T-helper 17 cell (primary cell): ENCODE results near the gene CEBPA. TPM values are rescaled to one million over a fixed set of nuclear protein-coding genes. Genes with fewer than 3 reads are reported as not detected.
A peak's percentile ranks its signal among the peaks of the same experiment; 100 is the strongest.

Source experiments
- ATAC-seq: fragments of 150-1000 bp; cut with Tn5 transposase; 2 replicates; pipeline ENCODE4 v1.10.0; 2021; ENCODE audit warnings: mild to moderate bottlenecking, moderate library complexity
- DNase-seq, 3 donors: peaks; one replicate each; pipeline versions ENCODE4 v3.0.0 to v3.0.0-alpha.2; 2020 to 2021
- H3K9me3 ChIP-seq: one replicate; pipeline ENCODE4 v1.7.0; 2013; ENCODE audit warnings: low read length, mild to moderate bottlenecking; ENCODE audit not compliant: control insufficient read depth, poor library complexity, severe bottlenecking
- H3K27ac Mint-ChIP-seq: one replicate; pipeline ENCODE4 v1.8.0; 2022; ENCODE audit warnings: mild to moderate bottlenecking, moderate library complexity, mixed read lengths
- H3K27me3 Mint-ChIP-seq: one replicate; pipeline ENCODE4 v1.8.0; 2022; ENCODE audit warnings: mixed read lengths
- H3K36me3 Mint-ChIP-seq: one replicate; pipeline ENCODE4 v1.8.0; 2022; ENCODE audit warnings: low read depth, mixed read lengths
- H3K4me1 Mint-ChIP-seq: one replicate; pipeline ENCODE4 v1.8.0; 2022; ENCODE audit warnings: mild to moderate bottlenecking, mixed read lengths
- H3K4me3 Mint-ChIP-seq: one replicate; pipeline ENCODE4 v1.8.0; 2022; ENCODE audit warnings: mild to moderate bottlenecking, moderate library complexity, mixed read lengths
- total RNA-seq, 4 donors: library from RNA in 2 of 4; stranded (reverse) in 2 of 4; gene quantifications; one replicate each; pipeline ENCODE4 v1.2.3 and lab custom pipeline; 2022 to 2026

The CEBPA gene
- total RNA-seq, 2 donors from 2014 or later, result 2.2 to 2.4 TPM

DNA sequence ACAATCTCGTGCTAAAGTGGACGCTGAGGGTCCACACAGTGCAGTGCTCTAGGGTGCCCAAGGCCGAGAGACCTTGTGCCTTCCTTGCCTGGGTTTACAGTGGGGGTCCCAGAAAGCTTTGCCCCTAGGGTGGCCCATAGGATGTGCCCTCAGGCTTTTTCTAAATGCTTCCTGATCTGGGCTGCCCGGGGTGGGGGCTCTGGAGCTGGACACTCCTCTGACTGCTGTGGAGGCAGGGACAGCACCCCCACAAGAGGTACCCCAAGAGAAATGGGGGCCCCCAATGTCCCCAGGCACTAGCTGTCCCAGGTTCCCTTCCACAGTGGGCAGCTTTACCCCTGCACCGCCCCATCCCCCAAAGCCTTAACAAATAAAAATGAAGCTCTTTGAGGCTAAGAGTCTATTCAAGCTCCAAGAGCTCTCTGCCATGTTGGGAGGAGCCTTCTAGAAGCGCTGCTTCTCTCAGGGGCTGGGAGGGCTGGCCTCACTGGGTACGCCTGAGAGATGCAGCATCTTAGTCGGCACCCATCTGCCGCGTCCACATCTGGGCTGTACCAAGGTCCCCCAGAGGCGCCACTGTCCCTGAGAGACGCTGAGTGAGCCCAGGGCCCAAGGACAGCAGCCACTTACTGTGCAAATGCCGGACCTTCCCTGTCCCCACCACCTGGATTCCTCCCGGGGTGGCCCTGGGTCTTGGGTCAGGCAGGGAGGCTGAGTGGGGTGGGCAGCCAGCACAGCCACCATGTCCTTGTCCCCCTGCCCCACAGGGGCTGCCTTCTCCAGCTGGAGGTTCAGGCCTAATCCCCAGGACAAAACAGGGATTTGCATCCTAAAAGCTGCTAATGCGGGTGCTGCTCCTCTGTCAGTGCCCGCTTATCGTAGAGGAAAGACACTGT lies 27.4 kb downstream of the CEBPA start:
- H3K9me3 ChIP-seq, result no peaks in the 10 kb centered on the region
- H3K4me1 Mint-ChIP-seq, result peaks cover 5% of the 10 kb centered on the region
- H3K27me3 Mint-ChIP-seq, result no peaks in the 10 kb centered on the region
- ATAC-seq, result no peak
- no peaks in the 10 kb centered on the region for H3K36me3 Mint-ChIP-seq
- H3K4me3 Mint-ChIP-seq, result no peak overlapping the region
- no peak overlapping the region for H3K27ac Mint-ChIP-seq
- DNase-seq, result no peak

DNA sequence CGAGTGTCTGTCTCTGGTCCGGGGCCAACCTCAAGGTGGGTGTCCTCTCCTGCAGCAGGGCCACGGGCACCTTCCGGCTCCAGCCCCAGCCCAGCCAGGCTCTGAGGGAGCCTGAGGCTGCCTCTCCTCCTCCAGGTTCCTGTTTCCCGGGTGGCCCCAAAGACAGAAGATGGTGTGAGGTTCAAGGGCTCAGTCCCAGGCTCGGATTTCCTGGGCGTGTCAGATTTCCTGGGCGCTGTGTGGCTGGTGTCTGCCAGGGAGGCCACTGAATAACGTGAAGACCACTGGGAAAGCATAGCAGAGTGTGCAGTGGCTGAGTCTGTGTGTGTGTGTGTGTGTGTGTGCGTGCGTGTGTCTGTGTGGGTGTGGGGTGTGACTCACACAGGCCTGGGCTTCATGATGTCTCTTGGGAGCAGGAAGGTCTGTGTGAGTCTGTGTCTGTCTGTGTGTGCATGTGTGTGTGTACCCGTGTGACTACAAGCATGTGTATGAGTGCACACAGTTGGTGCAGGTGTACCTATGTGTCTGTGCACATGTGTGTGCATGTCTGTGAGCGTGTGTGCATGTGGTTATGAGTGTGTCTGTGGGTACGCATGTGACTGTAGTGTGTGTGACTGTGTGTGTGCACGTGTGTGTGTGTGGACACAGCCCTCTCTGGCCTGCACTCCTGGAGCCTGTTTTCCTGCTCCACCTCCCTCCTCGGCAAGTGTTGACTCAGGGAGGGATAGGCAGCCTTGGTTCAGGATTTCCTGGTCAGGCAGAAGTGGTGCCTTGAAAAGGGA lies 28.3 kb downstream of the CEBPA start:
- no peaks in the 10 kb centered on the region for H3K36me3 Mint-ChIP-seq

DNA sequence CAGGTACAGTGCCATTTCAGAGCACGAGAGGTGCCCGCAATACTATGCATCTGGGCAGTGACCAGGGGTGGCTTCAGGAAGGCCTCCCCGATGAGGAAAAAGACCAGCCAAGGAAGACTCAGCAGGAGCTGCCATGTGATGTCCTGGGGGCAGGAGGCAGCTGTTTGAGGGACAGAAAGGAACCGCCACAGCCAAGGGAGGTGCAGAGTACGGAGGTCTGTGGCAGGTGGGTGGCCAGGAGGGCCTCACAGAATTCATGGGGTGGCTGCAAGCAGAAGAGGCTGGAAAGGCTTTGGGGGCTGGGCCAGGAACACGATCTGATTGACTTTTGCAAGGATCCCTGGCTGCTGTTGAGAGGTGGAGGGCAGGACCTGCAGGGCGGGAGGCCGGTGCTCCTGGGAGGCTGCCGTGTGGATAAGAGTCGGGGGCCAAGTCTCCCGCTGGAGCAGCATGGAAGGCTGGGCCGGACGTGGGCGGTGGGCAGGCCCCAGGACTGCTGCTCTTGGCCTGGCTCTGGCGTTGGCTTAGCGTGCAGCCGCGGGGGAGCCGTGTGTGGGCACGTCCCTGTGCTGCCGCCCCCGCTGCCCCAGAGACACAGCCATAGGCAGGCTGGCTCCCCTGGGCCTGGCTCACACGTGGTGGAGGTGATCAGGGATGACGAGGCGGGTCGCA lies 29.1 kb downstream of the CEBPA start:
- Mint-ChIP-seq H3K36me3 (no peaks in the 10 kb centered on the region), H3K27me3 (no peaks in the 10 kb centered on the region), H3K4me3 (no peak overlapping the region), H3K4me1 (peaks cover 5% of the 10 kb centered on the region), H3K27ac (no peak overlapping the region)
- H3K9me3 ChIP-seq, result no peaks in the 10 kb centered on the region
- DNase-seq (no peak), ATAC-seq (no peak)

More for the DNA sequence above, 28.3 kb downstream of the CEBPA start:
- Mint-ChIP-seq H3K4me1 (peaks cover 5% of the 10 kb centered on the region), H3K27ac (peak overlapping the region; percentile 73), H3K4me3 (no peak overlapping the region), H3K27me3 (no peaks in the 10 kb centered on the region)
- DNase-seq, result no peak
- ATAC-seq, result peak; percentile 48
- no peaks in the 10 kb centered on the region for H3K9me3 ChIP-seq

DNA sequence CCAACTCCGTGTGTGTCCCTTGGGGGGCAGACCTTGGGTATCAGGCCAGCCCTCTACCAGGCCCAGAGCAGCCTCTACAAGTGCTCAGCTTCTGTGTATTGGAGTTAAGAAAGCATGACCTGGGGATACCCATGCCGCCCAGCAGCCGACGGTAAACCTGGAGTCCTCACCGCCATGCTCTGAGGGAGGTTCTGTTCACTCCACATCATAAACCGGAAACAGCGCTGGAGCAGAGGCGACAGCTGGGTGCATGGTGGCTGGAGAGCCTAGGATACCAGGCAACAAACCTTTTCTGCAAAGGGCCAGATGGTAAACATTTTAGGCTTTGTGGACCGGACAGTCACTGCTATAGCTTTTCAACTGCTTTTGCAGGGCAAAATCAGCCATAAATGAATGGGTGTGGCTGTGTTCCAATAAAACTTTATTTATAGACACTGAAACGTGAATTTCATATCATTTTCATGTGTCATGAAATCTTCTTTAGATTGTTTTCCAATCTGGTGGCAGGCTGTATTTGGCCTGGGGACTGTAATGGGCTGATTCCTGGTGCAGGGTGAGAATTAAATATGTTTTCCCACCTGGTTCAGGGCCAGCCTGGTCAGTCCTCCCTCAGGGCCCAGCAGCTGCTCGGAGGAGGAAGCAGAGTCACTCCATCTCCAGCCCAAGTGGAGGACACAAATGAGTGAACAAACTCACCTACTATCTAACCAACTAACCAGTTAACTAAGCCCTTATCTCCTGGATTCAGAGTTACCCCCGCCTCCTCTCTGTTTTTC lies 30.9 kb downstream of the CEBPA start:
- Mint-ChIP-seq H3K27me3 (no peaks in the 10 kb centered on the region), H3K4me1 (peaks cover 5% of the 10 kb centered on the region), H3K36me3 (no peaks in the 10 kb centered on the region), H3K27ac (no peak overlapping the region), H3K4me3 (no peak overlapping the region)
- no peaks in the 10 kb centered on the region for H3K9me3 ChIP-seq
- no peak for DNase-seq
- ATAC-seq, result no peak

GRCh38 chr19:33270769-33271168 lies 31.6 kb downstream of the CEBPA start:
- no peak overlapping the region for H3K4me3 Mint-ChIP-seq
- DNase-seq (no peak), ATAC-seq (no peak)
- H3K27ac Mint-ChIP-seq, result no peak overlapping the region
- H3K4me1 Mint-ChIP-seq, result peaks cover 5% of the 10 kb centered on the region
- H3K36me3 Mint-ChIP-seq, result no peaks in the 10 kb centered on the region
- H3K9me3 ChIP-seq, result no peaks in the 10 kb centered on the region
- H3K27me3 Mint-ChIP-seq, result no peaks in the 10 kb centered on the region

GRCh38 chr19:33269016-33269415 lies 33.3 kb downstream of the CEBPA start:
- Mint-ChIP-seq H3K27me3 (peaks cover 11% of the 10 kb centered on the region), H3K27ac (no peak overlapping the region), H3K4me1 (peaks cover 4% of the 10 kb centered on the region)

GRCh38 chr19:33268162-33268991 lies 34.0 kb downstream of the CEBPA start:
- ATAC-seq (no peak), DNase-seq (no peak)
- no peaks in the 10 kb centered on the region for H3K9me3 ChIP-seq
- Mint-ChIP-seq H3K27ac (no peak overlapping the region), H3K4me3 (no peak overlapping the region), H3K27me3 (peaks cover 11% of the 10 kb centered on the region), H3K36me3 (no peaks in the 10 kb centered on the region), H3K4me1 (peaks cover 2% of the 10 kb centered on the region)

More at GRCh38 chr19:33269016-33269415, 33.3 kb downstream of the CEBPA start:
- H3K4me3 Mint-ChIP-seq, result no peak overlapping the region
- DNase-seq (no peak), ATAC-seq (no peak)
- H3K9me3 ChIP-seq, result no peaks in the 10 kb centered on the region
- no peaks in the 10 kb centered on the region for H3K36me3 Mint-ChIP-seq

DNA sequence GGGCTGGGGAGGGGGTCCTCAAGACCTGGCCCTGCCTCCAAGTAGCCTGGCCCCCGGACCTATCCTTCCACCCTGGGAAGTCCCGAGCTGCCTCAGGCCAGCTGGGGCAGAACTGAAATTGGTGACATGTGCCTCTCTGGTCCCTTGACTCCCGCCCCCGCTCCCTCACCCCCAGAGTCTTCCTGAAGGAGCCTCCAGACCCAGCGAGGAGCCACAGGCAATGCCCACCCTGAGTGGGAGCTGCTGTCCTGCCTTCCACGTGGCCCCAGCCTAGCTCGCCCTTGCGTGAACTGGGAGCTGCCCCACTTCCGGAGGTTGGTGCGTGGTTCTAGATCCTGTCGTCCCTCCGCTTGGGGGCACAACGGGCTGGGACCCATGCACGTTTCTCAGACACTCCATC lies 34.6 kb downstream of the CEBPA start:
- H3K36me3 Mint-ChIP-seq, result peaks cover under 1% of the 10 kb centered on the region
- no peaks in the 10 kb centered on the region for H3K9me3 ChIP-seq
- H3K4me1 Mint-ChIP-seq, result peaks cover 2% of the 10 kb centered on the region
- peaks cover 13% of the 10 kb centered on the region for H3K27me3 Mint-ChIP-seq
- no peak overlapping the region for H3K4me3 Mint-ChIP-seq
- ATAC-seq (no peak), DNase-seq (no peak)
- H3K27ac Mint-ChIP-seq, result no peak overlapping the region

DNA sequence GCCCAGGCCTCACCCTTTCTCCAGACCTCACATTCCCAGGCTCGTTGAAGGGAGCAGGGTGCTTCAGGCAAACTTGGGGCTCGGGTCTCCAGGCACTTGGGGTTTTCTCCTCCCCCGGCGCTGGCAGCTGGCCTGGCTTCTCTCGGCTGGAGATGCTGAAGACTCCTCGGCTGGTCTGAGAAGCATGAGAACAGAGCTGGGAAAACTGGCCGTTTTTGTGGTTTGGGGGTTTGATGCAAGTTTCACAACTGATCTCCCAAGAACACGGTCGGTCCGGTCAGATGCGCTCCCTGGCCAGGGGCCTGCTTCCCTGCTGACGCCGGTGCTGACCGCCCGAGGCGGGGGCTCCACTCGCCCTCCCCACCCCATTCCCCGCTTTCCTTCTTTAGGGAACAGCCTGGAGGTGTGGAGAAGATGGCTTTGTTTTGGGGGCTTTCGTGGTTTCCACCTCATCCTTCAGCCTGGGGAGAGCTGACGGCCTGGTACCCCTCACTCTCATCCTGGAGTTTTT lies 35.3 kb downstream of the CEBPA start:
- Mint-ChIP-seq H3K4me1 (peaks cover 7% of the 10 kb centered on the region), H3K27ac (no peak overlapping the region), H3K36me3 (peaks cover 4% of the 10 kb centered on the region), H3K4me3 (no peak overlapping the region), H3K27me3 (peaks cover 20% of the 10 kb centered on the region)
- no peak for DNase-seq
- H3K9me3 ChIP-seq, result no peaks in the 10 kb centered on the region
- no peak for ATAC-seq

GRCh38 chr19:33264881-33265445 lies 37.4 kb downstream of the CEBPA start:
- no peak for ATAC-seq
- H3K36me3 Mint-ChIP-seq, result peaks cover 5% of the 10 kb centered on the region
- H3K27me3 Mint-ChIP-seq, result peaks cover 26% of the 10 kb centered on the region
- no peak for DNase-seq
- H3K4me3 Mint-ChIP-seq, result no peak overlapping the region
- H3K27ac Mint-ChIP-seq, result no peak overlapping the region
- no peaks in the 10 kb centered on the region for H3K9me3 ChIP-seq
- H3K4me1 Mint-ChIP-seq, result peaks cover 11% of the 10 kb centered on the region

GRCh38 chr19:33263325-33264023 lies 38.9 kb downstream of the CEBPA start:
- H3K27me3 Mint-ChIP-seq, result peaks cover 31% of the 10 kb centered on the region
- H3K36me3 Mint-ChIP-seq, result peaks cover 7% of the 10 kb centered on the region
- H3K9me3 ChIP-seq, result no peaks in the 10 kb centered on the region
- ATAC-seq, result no peak
- peaks cover 11% of the 10 kb centered on the region for H3K4me1 Mint-ChIP-seq
- no peak overlapping the region for H3K27ac Mint-ChIP-seq
- DNase-seq, result no peak
- no peak overlapping the region for H3K4me3 Mint-ChIP-seq
